ENCODE measurements around the gene ULBP2.
"Not testable (repeated sequence)": the region's sequence is repeated elsewhere in the genome, so short reads cannot be mapped to it uniquely, and the experiment has no call there.

The ULBP2 gene

DNA sequence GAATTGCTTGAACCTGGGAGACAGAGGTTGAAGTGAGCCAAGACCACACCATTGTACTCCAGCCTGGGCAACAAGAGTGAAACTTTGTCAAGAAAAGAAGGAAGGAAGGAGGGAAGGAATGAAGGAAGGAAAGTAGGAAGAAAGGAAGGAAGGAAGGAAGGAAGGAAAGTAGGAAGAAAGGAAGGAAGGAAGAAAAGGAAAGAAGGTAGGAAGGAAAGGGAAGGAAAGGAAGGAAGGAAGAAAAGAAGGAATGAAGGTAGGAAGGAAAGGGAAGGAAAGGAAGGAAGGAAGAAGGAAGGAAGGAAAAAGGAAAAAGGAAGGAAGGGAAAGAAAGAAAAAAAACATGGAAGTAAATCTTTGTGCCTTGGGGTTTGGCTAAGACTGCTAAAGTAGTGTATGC is 33.6 kb downstream of the ULBP2 start:
- DNase-seq = no peak

DNA sequence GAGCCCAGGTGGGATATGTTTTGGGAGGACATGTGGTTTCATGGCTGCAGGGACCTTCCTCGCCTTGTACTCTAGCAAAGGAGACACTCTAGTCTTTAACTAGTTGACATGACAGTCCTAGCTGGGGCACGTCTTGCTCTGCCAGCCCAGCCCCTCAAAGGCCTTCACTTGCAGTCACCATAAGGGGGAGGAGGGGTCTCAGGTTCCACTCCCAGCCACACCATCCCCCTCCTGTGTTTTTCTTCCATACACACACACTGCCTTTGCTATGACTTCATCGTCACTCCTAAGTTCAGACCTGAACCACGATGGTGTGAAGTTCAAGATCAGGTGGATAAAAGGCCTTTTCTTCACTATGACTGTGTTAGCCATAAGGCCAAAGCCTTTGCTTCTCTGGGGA is 35.4 kb downstream of the ULBP2 start:
- no peak for DNase-seq

DNA sequence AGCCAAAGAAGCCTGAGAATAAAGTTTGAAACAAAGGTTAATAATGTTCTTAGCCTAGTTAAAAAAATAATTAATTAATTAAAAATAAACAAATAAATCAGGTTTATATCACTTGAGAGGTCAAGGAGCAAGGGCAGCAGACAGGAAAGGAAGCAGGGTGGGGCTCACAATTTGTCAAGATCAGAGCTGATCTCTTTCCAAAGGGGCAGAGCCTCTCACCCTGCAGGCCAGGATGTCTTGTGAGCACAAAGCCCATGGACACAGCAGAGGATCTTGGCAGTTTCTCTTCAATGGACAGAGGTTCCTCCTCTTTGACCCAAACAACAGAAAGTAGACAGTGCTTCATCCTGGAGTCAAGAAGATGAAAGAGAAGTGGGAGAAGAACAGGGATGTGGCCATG is 36.8 kb downstream of the ULBP2 start:
- no peak for DNase-seq

DNA sequence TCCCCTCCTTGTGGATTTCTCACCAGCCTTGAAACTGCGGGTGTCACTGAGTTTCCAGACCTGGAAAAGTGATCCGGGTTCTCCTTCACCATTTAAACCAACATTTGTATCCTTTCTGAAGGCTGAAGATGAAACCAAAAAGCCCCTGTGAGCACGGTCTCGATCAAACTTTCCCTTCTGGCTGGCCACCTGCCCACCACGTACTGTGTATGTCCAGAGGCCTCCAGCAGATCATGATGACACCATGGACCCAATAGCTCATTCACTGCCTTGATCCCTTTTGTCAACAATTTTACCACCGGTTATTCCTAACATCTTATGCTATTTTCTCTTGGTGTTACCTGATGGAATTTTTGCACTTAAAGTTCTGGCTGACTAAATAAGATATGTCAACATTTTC is 37.5 kb downstream of the ULBP2 start:
- DNase-seq = no peak

DNA sequence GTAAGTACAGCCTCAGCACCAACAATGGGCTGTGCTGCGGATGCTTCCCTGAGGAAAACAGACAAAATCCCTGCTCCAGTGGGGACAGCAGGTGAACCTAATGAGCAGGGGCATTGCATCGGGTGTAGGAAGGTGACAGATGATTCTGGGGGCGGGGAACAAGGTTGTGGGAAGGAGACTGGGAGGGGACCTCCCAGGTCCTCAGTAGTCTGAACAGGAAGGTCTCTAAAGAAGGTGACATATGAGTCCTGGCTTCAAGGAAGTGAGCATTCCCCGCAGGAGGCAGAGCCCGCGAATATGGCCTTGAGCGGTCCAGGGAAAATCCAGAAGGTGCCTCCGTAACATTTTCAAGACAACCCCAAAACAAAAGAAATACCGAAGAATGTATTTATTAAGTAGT is 41.3 kb downstream of the ULBP2 start:
- DNase-seq = no peak

DNA sequence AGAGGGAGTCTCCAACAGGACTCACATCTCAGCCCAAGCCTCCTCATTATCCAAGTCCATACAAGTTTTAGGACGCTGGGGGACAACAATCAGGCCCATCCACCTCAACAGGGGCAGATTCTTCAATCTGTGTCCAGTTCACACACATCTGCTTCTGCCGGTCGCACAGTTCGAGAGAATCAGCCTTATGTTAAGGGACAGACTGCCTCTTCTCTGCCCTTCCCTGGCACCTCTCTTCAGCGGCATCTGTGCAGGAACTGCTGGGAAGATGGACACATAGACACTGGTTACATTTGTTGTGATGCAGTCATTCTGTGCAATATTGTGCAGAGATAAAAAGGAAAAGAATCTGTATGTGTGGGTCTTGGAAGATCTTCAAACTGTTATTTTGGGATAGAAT is 43.0 kb downstream of the ULBP2 start:
- no peak for DNase-seq

DNA sequence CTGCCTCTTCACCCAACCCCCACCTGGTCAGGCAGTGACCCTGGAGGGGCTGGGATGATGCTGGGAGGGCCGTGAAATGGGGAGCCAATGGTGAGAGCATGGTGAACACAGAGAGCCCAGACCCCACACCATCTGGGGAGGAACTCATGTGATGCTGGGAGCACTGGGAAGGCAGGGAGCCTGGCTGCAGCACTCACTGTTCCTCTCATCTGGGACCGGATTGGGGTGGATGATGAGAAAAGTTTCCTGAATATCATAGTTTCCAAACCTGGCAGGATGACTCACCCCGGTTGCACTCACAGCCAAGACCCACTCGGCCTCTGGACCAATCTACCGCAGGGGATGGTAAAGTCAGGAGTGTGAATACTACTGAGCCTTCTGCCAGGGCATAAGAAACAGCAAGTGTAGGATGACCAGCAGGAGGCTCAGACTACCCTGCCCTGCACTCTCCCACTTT is 43.7 kb downstream of the ULBP2 start:
- no peak for DNase-seq

DNA sequence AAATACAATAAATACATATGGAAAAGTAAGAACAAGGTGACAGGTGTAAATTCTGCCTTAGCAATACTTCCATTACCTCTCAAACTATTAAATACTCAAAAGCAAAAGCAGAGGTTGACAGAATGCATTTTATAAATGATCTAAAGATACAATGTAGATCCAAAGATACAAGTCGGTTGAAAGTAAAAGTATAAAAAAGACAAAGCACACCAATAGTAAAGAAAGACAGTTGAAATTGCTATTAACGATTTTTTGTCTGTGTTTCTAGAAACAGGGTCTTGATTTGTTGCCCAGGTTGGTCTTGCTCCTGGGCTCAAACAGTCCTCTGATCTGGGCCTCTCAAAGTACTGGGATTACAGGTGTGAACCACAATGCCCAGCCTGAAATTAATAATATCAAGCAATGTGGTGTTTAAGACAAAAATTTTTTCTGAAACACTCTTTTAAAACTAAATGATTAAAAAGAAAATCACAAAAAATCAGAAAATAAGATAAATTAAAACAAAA is 45.8 kb downstream of the ULBP2 start:
- no peak for DNase-seq

DNA sequence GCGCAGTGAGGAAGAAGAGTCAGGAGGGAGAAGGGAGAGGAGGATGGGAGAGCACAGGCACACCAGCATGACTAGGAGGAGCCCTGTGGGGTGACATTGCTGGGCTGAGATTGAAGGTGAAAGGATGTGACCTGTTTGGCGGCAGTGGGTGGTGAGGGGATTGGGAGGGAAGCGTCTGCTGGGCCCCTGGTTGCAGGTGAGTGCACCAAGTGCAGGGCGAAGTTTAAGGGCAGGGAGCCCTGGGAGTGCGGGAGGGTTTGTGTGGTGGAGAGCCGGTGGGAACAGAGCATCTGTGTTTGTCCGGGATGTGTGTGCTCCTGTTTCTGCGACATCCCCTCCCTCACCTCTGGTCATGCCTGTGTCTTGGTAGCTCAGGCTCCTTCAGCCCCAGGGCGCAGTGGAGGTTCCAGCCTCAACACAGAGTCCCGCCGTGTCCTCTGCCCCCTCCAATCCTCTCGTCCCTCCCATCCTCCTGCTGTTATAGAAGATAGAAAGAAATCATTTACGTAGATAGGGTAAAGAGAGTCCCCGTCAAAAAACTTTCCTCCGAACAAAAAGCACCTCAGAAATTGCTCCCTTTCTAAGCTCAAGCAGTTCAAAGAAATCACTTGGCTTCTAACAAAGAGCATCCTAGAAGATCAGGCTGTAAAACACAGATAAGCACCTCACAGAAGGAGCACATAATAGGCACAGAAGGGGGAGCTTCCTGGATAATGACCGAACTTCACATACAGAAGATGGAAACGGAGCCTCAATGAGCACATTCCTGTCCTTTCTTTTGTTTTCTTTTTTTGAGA is 46.9 kb downstream of the ULBP2 start:
- no peak for DNase-seq

DNA sequence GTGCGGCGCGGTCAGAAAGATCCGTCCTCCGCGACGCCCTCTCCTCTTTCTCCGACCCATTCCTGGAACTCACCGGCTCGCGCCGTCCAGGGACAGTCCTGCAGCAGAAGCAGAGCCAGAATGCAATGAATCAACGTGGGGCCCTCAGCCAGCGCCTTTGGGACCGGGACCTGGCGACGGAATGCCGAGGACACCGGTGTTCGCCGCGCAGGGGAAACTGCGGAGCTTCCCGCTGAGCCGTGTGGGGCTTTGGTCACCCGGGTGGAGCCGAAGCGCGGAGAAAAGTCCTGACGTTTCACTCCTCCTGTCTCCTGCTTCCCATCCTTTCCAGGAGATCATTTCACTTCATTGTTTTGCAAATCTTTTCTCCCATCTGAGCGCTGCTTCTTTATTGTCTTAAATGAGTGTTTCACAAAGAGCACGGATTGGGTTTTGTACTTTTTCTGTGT is 48.4 kb downstream of the ULBP2 start:
- no peak for DNase-seq

DNA sequence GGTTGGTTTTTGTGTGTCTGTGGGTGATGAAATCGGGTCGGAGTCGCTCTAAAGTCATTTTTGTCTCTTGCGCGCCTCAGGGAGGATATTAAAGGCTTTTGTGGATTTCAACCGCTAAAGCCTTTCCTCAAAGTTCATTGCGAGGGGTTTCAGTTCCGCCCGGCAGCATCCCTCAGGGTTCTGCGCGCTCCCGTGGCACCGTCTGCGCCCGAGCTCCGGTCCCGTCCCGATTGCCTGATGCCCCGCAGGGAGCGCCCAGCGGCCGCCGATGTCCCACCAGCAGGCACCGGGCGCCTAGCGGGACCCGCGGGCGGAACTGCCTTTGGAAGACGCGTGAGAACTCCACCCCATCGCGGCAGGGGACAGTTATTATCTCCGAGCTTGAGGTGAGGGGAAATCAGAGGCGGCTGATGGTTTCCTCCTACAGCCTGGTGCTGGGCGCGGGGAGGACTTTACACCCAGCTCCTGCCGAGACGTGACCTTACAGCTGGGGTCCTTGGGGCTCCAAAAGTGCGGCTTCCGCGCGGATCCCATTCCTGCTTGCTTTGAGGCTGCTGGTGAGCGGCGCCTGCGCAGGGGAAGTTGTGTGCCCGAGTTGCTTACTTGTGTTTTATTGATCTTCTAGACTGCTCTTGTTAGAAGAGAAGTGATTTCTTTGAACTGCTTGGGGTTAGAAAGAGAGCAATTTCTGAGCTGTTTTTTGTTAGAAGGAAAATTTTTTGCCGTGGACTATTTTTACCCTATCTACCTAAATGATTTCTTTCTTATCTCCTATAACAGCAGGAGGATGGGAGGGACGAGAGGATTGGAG is 49.1 kb downstream of the ULBP2 start:
- no peak for DNase-seq

DNA sequence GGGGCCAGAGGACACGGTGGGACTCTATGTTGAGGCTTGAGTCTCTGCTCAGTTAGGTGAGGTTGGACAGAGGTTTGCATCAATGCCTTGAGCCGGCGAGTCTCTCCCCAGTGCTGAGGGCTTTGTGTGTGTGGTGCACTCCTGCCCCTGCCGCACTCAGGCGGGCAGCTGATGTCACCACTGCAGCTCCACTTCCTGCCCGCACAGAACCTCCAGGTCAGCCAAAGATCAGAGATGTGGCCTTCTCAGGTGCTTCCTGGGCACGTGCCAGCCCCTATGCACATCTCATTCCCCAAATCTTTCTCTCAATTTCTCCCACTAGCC is 49.6 kb downstream of the ULBP2 start:
- DNase-seq = not testable (repeated sequence)

DNA sequence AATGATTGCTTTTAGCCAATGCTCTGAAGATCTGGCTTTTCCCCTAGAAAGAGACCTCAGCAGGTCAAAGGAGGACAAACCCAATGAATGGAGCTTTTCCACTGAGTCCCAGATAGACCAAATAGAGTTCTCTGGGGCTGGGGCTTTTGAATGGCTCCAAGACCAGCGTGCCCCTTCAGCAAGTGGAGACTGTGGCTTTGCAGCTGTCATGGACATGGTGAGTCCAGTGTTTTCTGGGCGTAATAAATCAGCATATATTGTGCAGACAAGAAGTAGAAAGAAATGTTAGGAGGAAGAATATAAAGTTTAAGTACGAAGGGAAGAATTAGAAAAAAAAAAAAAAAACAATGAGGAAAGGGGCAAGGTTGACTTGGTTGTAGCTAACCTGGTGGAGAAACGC is 50.0 kb downstream of the ULBP2 start:
- no peak for DNase-seq

DNA sequence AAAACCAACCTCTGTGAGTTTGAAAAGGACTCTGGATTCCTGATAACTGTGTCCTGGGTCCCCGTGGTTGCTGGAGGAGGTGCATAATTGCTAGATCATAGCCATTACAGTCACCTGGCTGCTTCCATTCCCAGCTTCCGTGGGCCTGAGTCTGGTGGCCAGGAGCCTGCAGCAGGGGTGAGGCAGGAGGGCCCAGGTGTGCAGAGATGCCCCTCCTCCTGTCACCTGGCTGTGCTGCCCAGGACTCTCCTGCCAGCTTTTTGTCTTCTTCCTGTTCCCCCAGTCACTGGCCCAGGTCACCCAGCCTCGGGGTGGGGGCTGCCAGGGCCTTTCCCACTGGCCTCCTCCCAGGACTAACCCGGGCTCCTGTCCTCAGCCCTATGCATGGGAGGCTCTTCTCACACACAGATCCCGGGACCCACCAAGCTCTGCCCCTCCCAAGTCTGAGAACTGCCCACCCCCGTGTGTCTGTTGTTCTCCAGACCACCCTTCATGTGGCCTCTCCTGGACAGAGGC is 53.5 kb downstream of the ULBP2 start:
- no peak for DNase-seq

DNA sequence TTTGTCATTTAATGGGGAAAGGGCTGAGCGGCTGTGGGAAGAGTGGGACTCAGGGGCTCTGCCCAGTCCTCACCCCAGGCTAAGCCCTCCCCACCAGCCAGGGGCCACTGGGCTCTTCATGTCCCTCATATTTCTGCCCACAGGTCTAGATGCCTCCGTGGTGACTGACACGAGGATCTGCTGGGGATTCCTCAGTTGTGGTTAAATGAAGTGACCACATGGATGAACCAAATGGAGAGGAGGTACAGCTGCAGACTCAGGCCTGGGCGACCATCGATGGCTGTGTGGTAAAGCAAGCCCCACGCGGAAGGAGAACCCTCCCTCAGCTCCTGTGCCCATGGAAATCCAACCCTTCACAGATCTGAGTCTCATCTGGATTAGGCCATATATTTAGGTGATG is 54.2 kb downstream of the ULBP2 start:
- no peak for DNase-seq

Measured in Kasumi-1 (cell line).